Activated T-cell treated with anti-CD3 and anti-CD28 coated beads, Interleukin-2, amount 50 U/mL, for 24 hours (primary cell): ENCODE data around the gene MED31.
"Not testable (repeated sequence)": the region's sequence is repeated elsewhere in the genome, so short reads cannot be mapped to it uniquely, and the experiment has no call there.

Experiments
- DNase-seq: peaks from one replicate; pipeline ENCODE4 v3.0.0-alpha.2; 2020
- H3K27ac Mint-ChIP-seq: 2 replicates; pipeline ENCODE4 v1.8.0; 2020; ENCODE audit warnings: mild to moderate bottlenecking, mixed read lengths
- H3K27me3 Mint-ChIP-seq: 2 replicates; pipeline ENCODE4 v1.8.0; 2020; ENCODE audit warnings: mixed read lengths
- H3K36me3 Mint-ChIP-seq: 2 replicates; pipeline ENCODE4 v1.8.0; 2020; ENCODE audit warnings: low read depth, mixed read lengths
- H3K4me1 Mint-ChIP-seq: 2 replicates; pipeline ENCODE4 v1.8.0; 2020; ENCODE audit warnings: low read depth, mixed read lengths
- H3K4me3 Mint-ChIP-seq: 2 replicates; pipeline ENCODE4 v1.8.0; 2020; ENCODE audit warnings: mild to moderate bottlenecking, moderate library complexity, mixed read lengths
- H3K9me3 Mint-ChIP-seq: 2 replicates; pipeline ENCODE4 v1.8.0; 2020; ENCODE audit warnings: mixed read lengths

The MED31 gene

DNA sequence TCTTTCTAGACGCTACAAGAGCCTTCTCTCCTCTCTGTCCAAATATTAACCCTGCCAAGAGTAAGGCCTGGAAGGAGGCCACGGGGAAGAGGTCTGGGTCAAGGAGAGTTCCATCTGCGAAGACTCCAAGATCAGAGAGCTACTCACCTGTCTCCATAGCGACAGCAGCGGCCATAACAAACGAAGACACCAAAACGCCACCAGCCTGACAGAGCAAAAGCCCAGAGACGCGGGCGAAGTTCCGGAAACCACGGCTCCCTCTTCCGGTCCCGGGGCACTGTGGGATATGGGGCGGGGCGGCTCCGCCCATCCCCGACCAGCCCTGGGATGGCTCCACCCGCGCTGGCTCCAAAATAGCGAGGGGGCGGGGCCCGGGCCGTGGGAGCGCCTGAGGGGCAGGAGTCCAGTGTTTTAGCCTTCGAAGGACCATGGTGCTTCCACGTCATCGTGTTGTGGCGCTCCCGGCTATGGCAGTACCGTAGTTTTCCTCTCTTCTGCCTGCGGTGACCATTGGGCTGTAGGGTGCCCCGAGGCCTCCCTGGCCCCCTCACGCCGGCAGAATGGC lies at the start of gene MED31, which contains the start of gene C17orf100:
Gene MED31 (minus strand): TSS at position 252 of the 565 bp plus-strand sequence. CDS start 77 bp downstream, at position 175.
Gene C17orf100 (plus strand): TSS at position 409 of the 565 bp plus-strand sequence. CDS start 152 bp downstream, at position 561.
- H3K4me3 Mint-ChIP-seq, result peak within 1 kb of the TSS; percentile 99
- H3K4me1 Mint-ChIP-seq, result peaks cover 73% of the 10 kb centered on the region
- H3K27ac Mint-ChIP-seq, result peak within 1 kb of the TSS; percentile 100
- H3K27me3 Mint-ChIP-seq, result peaks cover 16% of the 10 kb centered on the region
- DNase-seq, result peak; percentile 97
- H3K36me3 Mint-ChIP-seq, result peaks cover 46% of the 10 kb centered on the region
- no peaks in the 10 kb centered on the region for H3K9me3 Mint-ChIP-seq

DNA sequence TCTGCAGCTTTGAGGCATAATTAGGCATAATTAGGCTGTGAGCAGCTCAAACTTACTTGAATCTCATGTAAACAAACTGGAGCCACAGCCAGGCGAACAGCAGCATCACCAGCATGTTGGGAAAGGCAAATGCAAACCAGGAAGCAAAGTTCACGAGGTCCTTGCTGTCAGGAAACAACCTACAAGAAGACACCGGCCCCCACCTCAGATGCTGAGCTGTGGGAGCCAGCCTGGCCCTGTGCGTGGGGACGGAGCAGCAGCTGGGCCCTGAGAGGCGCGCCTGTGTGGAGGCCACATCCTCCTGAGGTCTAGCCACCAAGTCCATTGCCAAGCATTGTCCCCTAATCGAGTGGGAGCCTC lies 49.5 kb upstream of the MED31 start:
- H3K9me3 Mint-ChIP-seq, result no peaks in the 10 kb centered on the region
- peaks cover 3% of the 10 kb centered on the region for H3K4me1 Mint-ChIP-seq
- no peak overlapping the region for H3K27ac Mint-ChIP-seq
- H3K27me3 Mint-ChIP-seq, result peaks cover 4% of the 10 kb centered on the region
- H3K36me3 Mint-ChIP-seq, result no peaks in the 10 kb centered on the region
- no peak for DNase-seq
- H3K4me3 Mint-ChIP-seq, result no peak overlapping the region

- H3K27ac Mint-ChIP-seq, result no peak overlapping the region
- no peaks in the 10 kb centered on the region for H3K9me3 Mint-ChIP-seq
- peaks cover 4% of the 10 kb centered on the region for H3K27me3 Mint-ChIP-seq
- peaks cover 3% of the 10 kb centered on the region for H3K4me1 Mint-ChIP-seq
- H3K4me3 Mint-ChIP-seq, result no peak overlapping the region
- H3K36me3 Mint-ChIP-seq, result no peaks in the 10 kb centered on the region
- no peak for DNase-seq
These were observed 48.9 kb upstream of the MED31 start for GRCh38 chr17:6699997-6700947.

DNA sequence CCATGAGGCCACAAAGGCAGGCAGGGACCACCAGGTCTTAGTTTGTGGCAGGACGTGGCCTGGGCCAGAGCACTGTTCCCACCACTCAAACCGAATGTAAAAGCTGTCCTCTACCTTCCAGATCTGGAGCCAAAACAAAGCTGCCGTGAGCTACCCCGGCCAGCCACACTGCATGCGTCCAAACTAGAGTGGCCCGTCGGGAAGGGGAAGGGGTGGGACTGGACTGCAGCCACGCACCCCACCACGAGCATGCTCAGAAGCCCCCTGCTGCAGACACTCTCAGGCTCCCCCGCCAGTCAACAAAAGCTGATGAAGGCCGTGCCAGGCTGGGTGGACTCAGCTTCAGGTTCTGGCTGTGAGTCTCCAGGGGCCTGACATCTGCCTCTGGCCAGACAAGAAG lies 46.6 kb upstream of the MED31 start:
- H3K9me3 Mint-ChIP-seq, result no peaks in the 10 kb centered on the region
- no peaks in the 10 kb centered on the region for H3K36me3 Mint-ChIP-seq

DNA sequence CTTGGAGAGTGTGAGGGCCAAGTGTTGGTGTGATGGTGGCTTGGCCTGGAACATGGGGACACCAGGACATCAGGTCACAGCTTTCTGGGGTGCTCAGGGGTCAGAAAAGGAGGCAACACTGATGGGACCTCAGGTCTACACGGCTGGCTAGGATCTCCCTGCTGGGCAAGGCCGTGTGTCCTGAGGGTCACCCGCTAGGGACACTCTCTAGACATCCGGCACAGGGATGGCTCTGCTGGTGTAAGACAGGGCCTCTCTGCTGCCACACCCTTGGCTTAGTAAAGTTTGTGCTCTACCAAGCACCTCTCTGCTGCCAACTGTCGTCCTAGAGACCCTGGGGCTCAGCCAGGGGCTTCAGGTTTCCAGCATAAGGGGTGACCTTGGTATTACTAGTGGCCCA lies 45.5 kb upstream of the MED31 start:
- H3K27ac Mint-ChIP-seq, result no peak overlapping the region
- no peak for DNase-seq
- H3K9me3 Mint-ChIP-seq, result no peaks in the 10 kb centered on the region
- no peaks in the 10 kb centered on the region for H3K36me3 Mint-ChIP-seq
- no peak overlapping the region for H3K4me3 Mint-ChIP-seq
- H3K27me3 Mint-ChIP-seq, result peaks cover 19% of the 10 kb centered on the region
- peaks cover under 1% of the 10 kb centered on the region for H3K4me1 Mint-ChIP-seq

More for the DNA sequence above, 46.6 kb upstream of the MED31 start:
- H3K4me3 Mint-ChIP-seq, result no peak overlapping the region
- peaks cover 8% of the 10 kb centered on the region for H3K27me3 Mint-ChIP-seq
- peaks cover 3% of the 10 kb centered on the region for H3K4me1 Mint-ChIP-seq
- DNase-seq, result no peak
- no peak overlapping the region for H3K27ac Mint-ChIP-seq

DNA sequence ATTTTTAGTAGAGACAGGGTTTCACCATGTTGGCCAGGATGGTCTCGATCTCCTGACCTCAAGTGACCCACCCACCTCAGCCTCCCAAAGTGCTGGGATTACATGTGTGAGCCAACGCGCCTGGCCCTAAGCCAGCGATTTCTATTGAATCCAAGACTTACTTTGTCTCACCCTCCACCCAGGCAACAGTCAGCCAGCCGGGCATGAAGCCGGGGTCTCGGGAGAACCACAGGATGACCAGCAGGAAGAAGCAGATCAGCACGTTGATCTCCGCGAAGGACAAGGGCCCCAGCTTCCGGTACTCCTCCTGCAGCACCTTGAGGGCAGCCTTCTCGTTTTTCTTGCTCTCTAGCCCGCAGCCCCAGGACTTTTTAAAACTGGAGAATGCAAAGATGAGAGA lies 44.2 kb upstream of the MED31 start:
- no peaks in the 10 kb centered on the region for H3K36me3 Mint-ChIP-seq
- no peak overlapping the region for H3K4me3 Mint-ChIP-seq
- no peak overlapping the region for H3K27ac Mint-ChIP-seq
- no peaks in the 10 kb centered on the region for H3K9me3 Mint-ChIP-seq
- peaks cover 32% of the 10 kb centered on the region for H3K27me3 Mint-ChIP-seq
- DNase-seq, result no peak
- H3K4me1 Mint-ChIP-seq, result no peaks in the 10 kb centered on the region

DNA sequence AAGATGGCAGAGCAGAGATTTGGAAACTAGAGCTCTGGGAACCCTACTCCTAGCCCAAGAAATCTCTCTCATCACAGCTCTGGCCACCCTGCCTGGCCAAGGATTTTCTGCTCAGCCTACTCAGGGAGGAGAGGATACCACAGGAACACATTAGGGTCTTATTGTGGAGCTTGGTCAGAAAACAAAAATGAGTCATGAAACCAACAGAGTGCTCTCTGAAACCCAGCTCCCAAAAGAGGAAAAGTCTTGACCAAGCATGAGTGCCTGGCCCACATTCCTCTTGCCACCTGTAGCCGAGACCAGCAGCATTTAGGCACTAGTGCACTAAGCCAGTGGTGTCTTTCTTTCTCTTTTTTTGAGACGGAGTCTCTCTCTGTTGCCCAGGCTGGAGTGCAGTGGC lies 43.6 kb upstream of the MED31 start:
- Mint-ChIP-seq H3K27me3 (peaks cover 36% of the 10 kb centered on the region), H3K36me3 (no peaks in the 10 kb centered on the region), H3K4me3 (no peak overlapping the region), H3K27ac (no peak overlapping the region), H3K4me1 (no peaks in the 10 kb centered on the region), H3K9me3 (no peaks in the 10 kb centered on the region)
- DNase-seq, result no peak

- not testable (repeated sequence) for H3K36me3 Mint-ChIP-seq, H3K4me1 Mint-ChIP-seq, H3K4me3 Mint-ChIP-seq, DNase-seq, H3K27ac Mint-ChIP-seq, H3K9me3 Mint-ChIP-seq
- peaks cover 55% of the 10 kb centered on the region for H3K27me3 Mint-ChIP-seq
These were observed 40.6 kb upstream of the MED31 start for GRCh38 chr17:6691958-6692357.

DNA sequence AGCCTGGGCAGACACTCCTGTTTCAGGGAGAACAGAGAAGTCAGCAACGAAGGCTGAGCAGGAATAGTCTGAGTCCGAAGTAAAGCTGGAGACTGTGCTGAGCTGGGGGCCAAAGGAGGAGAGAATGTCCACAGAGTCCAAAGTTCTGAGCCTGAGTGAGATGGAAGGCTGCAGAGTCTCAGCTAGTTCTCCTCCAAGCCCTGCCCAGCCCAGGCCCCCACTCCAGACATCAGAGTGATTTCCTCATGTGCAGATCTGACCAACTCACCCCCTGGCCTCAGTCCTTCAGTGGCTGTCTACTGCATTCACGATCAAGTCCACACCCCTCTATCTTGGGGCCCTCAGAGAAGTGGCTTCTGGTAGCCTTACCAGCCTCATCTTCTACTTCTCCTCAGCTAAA lies 40.1 kb upstream of the MED31 start:
- H3K36me3 Mint-ChIP-seq, result no peaks in the 10 kb centered on the region
- no peak for DNase-seq
- H3K27me3 Mint-ChIP-seq, result peaks cover 59% of the 10 kb centered on the region
- H3K4me1 Mint-ChIP-seq, result no peaks in the 10 kb centered on the region
- H3K4me3 Mint-ChIP-seq, result no peak overlapping the region
- no peaks in the 10 kb centered on the region for H3K9me3 Mint-ChIP-seq
- no peak overlapping the region for H3K27ac Mint-ChIP-seq

- no peak overlapping the region for H3K27ac Mint-ChIP-seq
- no peak for DNase-seq
- H3K27me3 Mint-ChIP-seq, result peaks cover 61% of the 10 kb centered on the region
- no peaks in the 10 kb centered on the region for H3K4me1 Mint-ChIP-seq
- no peaks in the 10 kb centered on the region for H3K9me3 Mint-ChIP-seq
- no peak overlapping the region for H3K4me3 Mint-ChIP-seq
- no peaks in the 10 kb centered on the region for H3K36me3 Mint-ChIP-seq
These were observed 39.2 kb upstream of the MED31 start for GRCh38 chr17:6690641-6691040.

- Mint-ChIP-seq H3K27ac (no peak overlapping the region), H3K27me3 (peaks cover 65% of the 10 kb centered on the region), H3K4me1 (no peaks in the 10 kb centered on the region), H3K9me3 (no peaks in the 10 kb centered on the region), H3K36me3 (no peaks in the 10 kb centered on the region), H3K4me3 (no peak overlapping the region)
- DNase-seq, result no peak
These were observed 37.5 kb upstream of the MED31 start for GRCh38 chr17:6688944-6689343.

- Mint-ChIP-seq H3K4me1 (no peaks in the 10 kb centered on the region), H3K27me3 (peaks cover 62% of the 10 kb centered on the region), H3K9me3 (no peaks in the 10 kb centered on the region), H3K4me3 (no peak overlapping the region), H3K27ac (no peak overlapping the region), H3K36me3 (no peaks in the 10 kb centered on the region)
- no peak for DNase-seq
These were observed 34.6 kb upstream of the MED31 start for GRCh38 chr17:6686026-6686425.

- no peaks in the 10 kb centered on the region for H3K4me1 Mint-ChIP-seq
- DNase-seq, result no peak
- H3K27me3 Mint-ChIP-seq, result peaks cover 60% of the 10 kb centered on the region
- H3K4me3 Mint-ChIP-seq, result no peak overlapping the region
- no peaks in the 10 kb centered on the region for H3K36me3 Mint-ChIP-seq
- H3K27ac Mint-ChIP-seq, result no peak overlapping the region
- H3K9me3 Mint-ChIP-seq, result no peaks in the 10 kb centered on the region
These were observed 33.7 kb upstream of the MED31 start for GRCh38 chr17:6684881-6685767.

DNA sequence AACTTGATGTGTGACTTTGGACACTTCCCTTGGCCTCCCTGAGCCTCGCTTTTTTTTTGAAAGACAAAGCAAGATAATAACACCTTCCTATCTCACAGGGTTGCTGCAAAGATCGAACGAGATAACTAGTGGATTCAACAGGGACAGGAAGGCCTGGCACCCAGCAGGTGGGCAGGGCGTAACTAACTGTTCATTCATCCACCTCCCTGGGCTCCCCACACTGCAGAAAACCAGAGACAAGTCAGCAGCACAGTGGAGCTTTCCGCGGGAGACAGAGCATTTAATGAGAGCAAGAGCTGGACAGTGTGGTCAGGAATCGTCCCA lies 33.0 kb upstream of the MED31 start:
- Mint-ChIP-seq H3K36me3 (no peaks in the 10 kb centered on the region), H3K9me3 (no peaks in the 10 kb centered on the region), H3K27me3 (peaks cover 58% of the 10 kb centered on the region), H3K4me3 (no peak overlapping the region), H3K4me1 (no peaks in the 10 kb centered on the region), H3K27ac (no peak overlapping the region)
- no peak for DNase-seq
